Neural cell (in vitro differentiated cells): ENCODE measurements around the gene HNRNPUL1.

Source experiments
- CTCF ChIP-seq: fragments of 450-650 bp; IDR thresholded peaks from 2 replicates; pipeline ENCODE4 v1.5.1; 2014; ENCODE audit warnings: antibody characterized with exemption, mild to moderate bottlenecking, moderate library complexity; ENCODE audit not compliant: poor library complexity, severe bottlenecking
- MXI1 ChIP-seq: fragments of 450-650 bp; conservative IDR thresholded peaks from 2 replicates; pipeline ENCODE4 v1.6.1; 2014; ENCODE audit warnings: antibody characterized with exemption, mild to moderate bottlenecking; ENCODE audit not compliant: poor library complexity, severe bottlenecking
- POLR2AphosphoS5 ChIP-seq: IDR thresholded peaks from 2 replicates; pipeline ENCODE4 v1.6.1; 2012
- RAD21 ChIP-seq: fragments of 450-650 bp; conservative IDR thresholded peaks from 2 replicates; pipeline ENCODE4 v1.6.1; 2014; ENCODE audit warnings: antibody characterized with exemption, mild to moderate bottlenecking, moderate library complexity
- REST ChIP-seq: IDR thresholded peaks from 2 replicates; pipeline ENCODE4 v1.6.1; 2012; ENCODE audit warnings: borderline replicate concordance
- SMC3 ChIP-seq: fragments of 450-650 bp; conservative IDR thresholded peaks from 2 replicates; pipeline ENCODE4 v1.6.1; 2014; ENCODE audit warnings: antibody characterized with exemption, mild to moderate bottlenecking, moderate library complexity; ENCODE audit not compliant: poor library complexity

GRCh38 chr19:41355802-41356201, 91.6 kb downstream of the HNRNPUL1 start:
- TF ChIP-seq CTCF (no peak), REST (no peak), MXI1 (no peak), SMC3 (no peak), POLR2AphosphoS5 (no peak), RAD21 (no peak)
